GM12873 (cell line): Measurements from ENCODE around the gene TOP2A.

Experiments
- TF ChIP-seq, protein P1 (sequence below): IDR thresholded peaks from 2 replicates; pipeline ENCODE4 v1.5.1; 2012; ENCODE audit warnings: low read depth, mild to moderate bottlenecking, moderate library complexity, low read length, control low read depth; ENCODE audit not compliant: insufficient read depth; ENCODE audit errors: missing control alignments

TOP2A gene

DNA sequence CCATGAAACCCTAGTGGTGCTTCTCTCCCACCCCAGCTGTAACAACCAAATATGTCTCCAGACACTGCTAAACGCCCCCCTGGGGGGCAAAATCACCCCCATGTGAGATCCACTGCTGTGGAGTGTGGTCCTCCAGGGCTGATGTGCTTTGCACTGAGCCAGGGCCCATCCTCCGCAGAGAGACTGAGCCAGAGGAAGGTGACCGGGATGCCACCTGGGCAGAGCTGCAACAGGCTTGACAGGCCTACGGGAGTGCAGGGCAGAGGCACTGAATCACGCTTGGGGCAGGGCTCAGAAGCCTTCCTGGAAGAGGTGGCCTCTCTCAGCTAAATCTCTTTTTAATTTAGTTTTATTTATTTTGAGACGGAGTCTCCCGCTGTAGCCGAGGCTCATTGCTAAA is 57.6 kb downstream of the TOP2A start:
- TF ChIP-seq, protein P1, sequence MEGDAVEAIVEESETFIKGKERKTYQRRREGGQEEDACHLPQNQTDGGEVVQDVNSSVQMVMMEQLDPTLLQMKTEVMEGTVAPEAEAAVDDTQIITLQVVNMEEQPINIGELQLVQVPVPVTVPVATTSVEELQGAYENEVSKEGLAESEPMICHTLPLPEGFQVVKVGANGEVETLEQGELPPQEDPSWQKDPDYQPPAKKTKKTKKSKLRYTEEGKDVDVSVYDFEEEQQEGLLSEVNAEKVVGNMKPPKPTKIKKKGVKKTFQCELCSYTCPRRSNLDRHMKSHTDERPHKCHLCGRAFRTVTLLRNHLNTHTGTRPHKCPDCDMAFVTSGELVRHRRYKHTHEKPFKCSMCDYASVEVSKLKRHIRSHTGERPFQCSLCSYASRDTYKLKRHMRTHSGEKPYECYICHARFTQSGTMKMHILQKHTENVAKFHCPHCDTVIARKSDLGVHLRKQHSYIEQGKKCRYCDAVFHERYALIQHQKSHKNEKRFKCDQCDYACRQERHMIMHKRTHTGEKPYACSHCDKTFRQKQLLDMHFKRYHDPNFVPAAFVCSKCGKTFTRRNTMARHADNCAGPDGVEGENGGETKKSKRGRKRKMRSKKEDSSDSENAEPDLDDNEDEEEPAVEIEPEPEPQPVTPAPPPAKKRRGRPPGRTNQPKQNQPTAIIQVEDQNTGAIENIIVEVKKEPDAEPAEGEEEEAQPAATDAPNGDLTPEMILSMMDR, result no peak

DNA sequence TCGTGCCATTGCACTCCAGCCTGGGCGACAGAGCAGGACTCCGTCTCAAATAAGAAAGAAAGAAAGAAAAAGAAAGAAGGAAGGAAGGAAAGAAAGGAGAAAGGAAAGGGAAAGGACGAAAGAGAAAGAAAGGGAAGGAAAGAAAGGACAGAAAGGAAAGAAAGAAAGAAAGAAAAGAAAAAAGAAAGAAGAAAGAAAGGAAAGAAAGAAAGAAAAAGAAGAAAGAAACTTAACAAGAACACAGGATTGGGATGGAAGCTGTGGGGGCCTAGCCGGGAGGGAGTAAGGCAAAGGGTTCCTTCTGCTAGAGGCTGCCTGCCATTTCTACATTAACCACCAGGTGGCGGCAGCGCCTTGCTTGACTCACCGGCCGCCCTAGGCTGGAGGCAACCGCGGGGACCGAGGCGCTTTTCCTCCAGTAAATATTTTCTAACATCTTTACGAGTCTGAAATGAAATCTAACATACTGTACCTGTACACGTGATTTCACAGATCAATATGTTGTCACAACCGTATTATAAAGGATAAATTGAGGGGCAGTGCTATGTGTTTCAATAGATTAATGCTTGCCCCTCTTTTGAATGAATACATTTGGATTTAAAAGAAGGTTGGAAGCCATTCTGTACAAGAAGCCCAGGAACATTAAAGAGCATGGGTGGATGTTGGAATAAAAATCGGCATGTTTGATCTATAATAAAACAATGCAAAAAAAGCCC is 59.2 kb downstream of the TOP2A start:
- TF ChIP-seq, protein P1, result peak; percentile 97

DNA sequence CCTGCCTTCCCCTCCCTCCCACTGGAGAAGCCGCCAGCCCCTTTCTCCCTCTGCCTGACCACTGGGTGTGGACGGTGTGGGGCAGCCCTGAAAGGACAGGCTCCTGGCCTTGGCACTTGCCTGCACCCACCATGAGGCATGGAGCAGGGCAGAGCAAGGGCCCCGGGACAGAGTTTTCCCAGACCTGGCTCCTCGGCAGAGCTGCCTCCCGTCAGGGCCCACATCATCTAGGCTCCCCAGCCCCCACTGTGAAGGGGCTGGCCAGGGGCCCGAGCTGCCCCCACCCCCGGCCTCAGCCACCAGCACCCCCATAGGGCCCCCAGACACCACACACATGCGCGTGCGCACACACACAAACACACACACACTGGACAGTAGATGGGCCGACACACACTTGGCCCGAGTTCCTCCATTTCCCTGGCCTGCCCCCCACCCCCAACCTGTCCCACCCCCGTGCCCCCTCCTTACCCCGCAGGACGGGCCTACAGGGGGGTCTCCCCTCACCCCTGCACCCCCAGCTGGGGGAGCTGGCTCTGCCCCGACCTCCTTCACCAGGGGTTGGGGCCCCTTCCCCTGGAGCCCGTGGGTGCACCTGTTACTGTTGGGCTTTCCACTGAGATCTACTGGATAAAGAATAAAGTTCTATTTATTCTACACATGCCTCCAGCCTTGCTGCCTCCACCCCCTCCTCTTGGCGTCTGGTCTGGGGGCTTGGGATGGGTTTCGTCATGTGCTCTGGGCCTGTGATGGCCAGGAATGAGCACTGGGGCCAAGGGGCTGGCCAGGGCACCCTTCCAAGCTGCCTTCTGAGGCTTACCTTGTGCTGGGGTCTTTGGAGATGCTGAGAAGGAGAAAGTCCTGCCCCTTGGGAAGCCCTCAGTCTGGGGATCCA is 60.5 kb downstream of the TOP2A start:
- TF ChIP-seq, protein P1, result no peak

DNA sequence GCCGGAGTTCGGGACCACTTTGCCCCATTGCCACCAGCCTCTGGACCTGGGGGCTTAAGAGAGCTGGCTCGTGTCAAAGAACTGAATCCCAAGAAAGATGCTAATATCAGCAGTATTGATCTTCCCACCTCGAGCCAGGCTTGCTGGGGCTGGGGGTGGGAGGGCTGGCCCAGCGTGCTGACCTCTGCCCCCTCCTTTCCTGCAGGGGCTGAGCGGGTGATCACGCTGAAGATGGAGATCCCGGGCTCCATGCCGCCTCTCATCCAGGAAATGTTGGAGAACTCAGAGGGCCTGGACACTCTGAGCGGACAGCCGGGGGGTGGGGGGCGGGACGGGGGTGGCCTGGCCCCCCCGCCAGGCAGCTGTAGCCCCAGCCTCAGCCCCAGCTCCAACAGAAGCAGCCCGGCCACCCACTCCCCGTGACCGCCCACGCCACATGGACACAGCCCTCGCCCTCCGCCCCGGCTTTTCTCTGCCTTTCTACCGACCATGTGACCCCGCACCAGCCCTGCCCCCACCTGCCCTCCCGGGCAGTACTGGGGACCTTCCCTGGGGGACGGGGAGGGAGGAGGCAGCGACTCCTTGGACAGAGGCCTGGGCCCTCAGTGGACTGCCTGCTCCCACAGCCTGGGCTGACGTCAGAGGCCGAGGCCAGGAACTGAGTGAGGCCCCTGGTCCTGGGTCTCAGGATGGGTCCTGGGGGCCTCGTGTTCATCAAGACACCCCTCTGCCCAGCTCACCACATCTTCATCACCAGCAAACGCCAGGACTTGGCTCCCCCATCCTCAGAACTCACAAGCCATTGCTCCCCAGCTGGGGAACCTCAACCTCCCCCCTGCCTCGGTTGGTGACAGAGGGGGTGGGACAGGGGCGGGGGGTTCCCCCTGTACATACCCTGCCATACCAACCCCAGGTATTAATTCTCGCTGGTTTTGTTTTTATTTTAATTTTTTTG is 61.6 kb downstream of the TOP2A start:
- TF ChIP-seq, protein P1, result no peak

DNA sequence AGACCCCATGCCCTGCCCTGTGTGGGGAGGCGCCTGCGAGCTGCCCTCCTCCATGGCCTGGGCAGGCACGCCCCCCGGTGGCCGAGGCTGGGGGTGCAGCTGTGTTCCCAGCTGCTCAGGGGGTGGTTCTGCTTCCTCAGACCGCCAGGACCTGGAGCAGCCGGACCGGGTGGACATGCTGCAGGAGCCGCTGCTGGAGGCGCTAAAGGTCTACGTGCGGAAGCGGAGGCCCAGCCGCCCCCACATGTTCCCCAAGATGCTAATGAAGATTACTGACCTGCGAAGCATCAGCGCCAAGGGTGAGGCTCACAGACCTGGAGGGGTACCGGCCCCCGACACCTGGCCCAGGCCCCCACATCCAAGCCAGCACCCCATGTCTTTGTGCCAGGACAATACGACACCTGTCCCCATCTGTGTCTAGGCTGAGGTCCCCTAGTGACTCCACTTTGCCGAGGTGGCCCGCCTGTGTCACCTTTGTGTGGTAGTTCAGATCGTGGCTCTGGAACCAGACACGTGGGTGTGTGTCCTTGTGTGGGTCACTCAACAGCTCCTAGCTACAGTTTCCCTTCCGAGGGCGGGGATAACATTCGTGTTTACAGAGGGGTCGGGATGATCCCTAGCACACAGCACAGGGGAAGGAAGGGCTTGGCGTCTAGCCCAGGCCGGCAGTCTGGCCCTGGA is 62.4 kb downstream of the TOP2A start:
- TF ChIP-seq, protein P1, result peak; percentile 93

DNA sequence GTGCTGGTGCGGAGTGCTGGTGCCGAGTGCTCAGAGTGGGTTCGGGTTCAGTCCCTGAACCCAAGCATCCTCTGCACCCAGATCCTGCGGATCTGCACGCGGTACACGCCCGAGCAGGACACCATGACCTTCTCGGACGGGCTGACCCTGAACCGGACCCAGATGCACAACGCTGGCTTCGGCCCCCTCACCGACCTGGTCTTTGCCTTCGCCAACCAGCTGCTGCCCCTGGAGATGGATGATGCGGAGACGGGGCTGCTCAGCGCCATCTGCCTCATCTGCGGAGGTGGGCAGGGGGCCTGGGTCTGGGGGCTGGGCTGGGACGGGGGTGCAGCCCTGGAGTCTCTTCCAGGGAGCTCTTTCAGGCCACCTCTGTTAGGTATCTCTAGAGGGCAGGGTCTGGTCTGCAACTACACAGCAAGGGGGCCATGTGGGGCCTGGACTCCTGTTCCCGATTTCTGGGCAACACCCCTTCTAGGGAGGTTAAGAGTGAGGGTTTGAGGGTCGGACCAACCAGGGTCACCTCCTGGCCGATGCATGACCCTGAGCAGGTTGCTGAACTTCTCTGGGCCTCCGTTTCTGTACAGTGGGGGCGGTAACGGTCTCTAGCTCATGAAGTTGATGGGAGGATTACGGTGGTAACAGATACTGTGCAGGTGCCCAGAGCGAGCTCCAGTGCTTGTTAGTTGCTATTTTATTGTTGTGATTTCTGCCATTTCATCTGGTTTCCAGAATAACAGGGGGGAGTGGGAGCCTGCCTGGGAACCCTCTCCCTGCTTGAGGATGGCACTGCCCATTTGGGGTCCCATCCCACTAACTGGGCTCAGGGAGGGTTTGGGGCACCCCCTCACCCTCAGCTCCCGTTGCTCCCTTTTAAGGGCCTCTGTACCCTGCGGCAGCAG is 63.2 kb downstream of the TOP2A start:
- TF ChIP-seq, protein P1, result no peak
